CD4-positive, alpha-beta T cell (primary cell): ENCODE results near the gene SUCLG2. TPM values are rescaled to one million over a fixed set of nuclear protein-coding genes. Genes with fewer than 3 reads are reported as not detected.

Experiments used
- ATAC-seq: fragments of 200-7000 bp; cut with Tn5 transposase; one replicate; pipeline ENCODE4 v1.10.0; 2022; ENCODE audit warnings: mild to moderate bottlenecking; ENCODE audit not compliant: poor library complexity
- CTCF ChIA-PET: fragments of 350-600 bp; sonication (Branson Sonifier 250); formaldehyde crosslinking; loops from one replicate; lab custom pipeline; 2021; ENCODE audit warnings: antibody characterized with exemption, inconsistent platforms; lab: Charles Lee
- POLR2A ChIA-PET: fragments of 350-600 bp; sonication (Branson Sonifier 250); formaldehyde crosslinking; loops from one replicate; lab custom pipeline; 2021; ENCODE audit warnings: antibody characterized with exemption, inconsistent platforms; lab: Charles Lee
- DNase-seq, 14 experiments: peaks; one replicate each; pipeline ENCODE4 v3.0.0-alpha.2; 2013 to 2020; ENCODE audit warnings: mixed read lengths in 2 of 14
- H3K27ac ChIP-seq, 2 donors: one replicate each; pipeline versions ENCODE4 v1.5.1 to v1.7.0; 2013; ENCODE audit warnings: low read length in 2 of 2, low read depth in 1 of 2, mild to moderate bottlenecking in 1 of 2
- H3K27me3 ChIP-seq, 2 experiments: 1 replicate in 1 of 2; 2 replicates in 1 of 2; pipeline versions ENCODE4 v1.6.1 to v1.7.0; 2013; ENCODE audit warnings: low read length in 2 of 2, control low read depth in 1 of 2, mild to moderate bottlenecking in 1 of 2, moderate library complexity in 1 of 2; ENCODE audit not compliant: insufficient read depth in 2 of 2, control insufficient read depth in 1 of 2
- H3K36me3 ChIP-seq: one replicate; pipeline ENCODE4 v1.6.1; 2013; ENCODE audit warnings: low read length, control low read depth; ENCODE audit not compliant: insufficient read depth
- H3K4me1 ChIP-seq: one replicate; pipeline ENCODE4 v1.6.1; 2013; ENCODE audit warnings: low read length, control low read depth; ENCODE audit not compliant: insufficient read depth
- H3K4me3 ChIP-seq: one replicate; pipeline ENCODE4 v1.5.1; 2013; ENCODE audit warnings: mild to moderate bottlenecking, low read length, moderate library complexity
- H3K9me3 ChIP-seq, 2 experiments: 1 replicate in 1 of 2; 2 replicates in 1 of 2; pipeline versions ENCODE4 v1.6.1 to v1.7.0; 2013; ENCODE audit warnings: low read length in 2 of 2, mild to moderate bottlenecking in 2 of 2, control low read depth in 1 of 2, moderate library complexity in 1 of 2; ENCODE audit not compliant: control insufficient read depth in 1 of 2, insufficient read depth in 1 of 2
- H3K27ac Mint-ChIP-seq: one replicate; pipeline ENCODE4 v1.8.0; 2020; ENCODE audit warnings: mixed read lengths
- H3K27me3 Mint-ChIP-seq: one replicate; pipeline ENCODE4 v1.8.0; 2021; ENCODE audit warnings: mixed read lengths
- H3K36me3 Mint-ChIP-seq: one replicate; pipeline ENCODE4 v1.8.0; 2021; ENCODE audit warnings: low read depth, mixed read lengths
- H3K4me1 Mint-ChIP-seq: one replicate; pipeline ENCODE4 v1.8.0; 2021; ENCODE audit warnings: low read depth, mixed read lengths
- H3K4me3 Mint-ChIP-seq: one replicate; pipeline ENCODE4 v1.8.0; 2020; ENCODE audit warnings: mild to moderate bottlenecking, mixed read lengths
- H3K9me3 Mint-ChIP-seq: one replicate; pipeline ENCODE4 v1.8.0; 2020; ENCODE audit warnings: mixed read lengths
- intact Hi-C, 2 experiments: fragments of 100-400 bp; cut with DNase I in 1 of 2; cut with micrococcal nuclease in 1 of 2; formaldehyde crosslinking; loops; one replicate each; pipeline versions ENCODE4 v1.15.1 to v1.9.0; 2023 to 2025; cut with DNase I, micrococcal nuclease
- total RNA-seq, 174 experiments: library from RNA in 2 of 174; stranded (reverse) in 2 of 174; gene quantifications; one replicate each; pipeline ENCODE4 v1.2.3 and lab custom pipeline; 2021 to 2026
- TF ChIP-seq, protein P1 (sequence below): fragments of 200-600 bp; IDR thresholded peaks from one replicate; pipeline ENCODE4 v1.8.0; 2022; ENCODE audit warnings: antibody characterized with exemption, mild to moderate bottlenecking

The SUCLG2 gene
- total RNA-seq, 2 experiments from 2014 or later: 51.7 to 52.4 TPM

DNA sequence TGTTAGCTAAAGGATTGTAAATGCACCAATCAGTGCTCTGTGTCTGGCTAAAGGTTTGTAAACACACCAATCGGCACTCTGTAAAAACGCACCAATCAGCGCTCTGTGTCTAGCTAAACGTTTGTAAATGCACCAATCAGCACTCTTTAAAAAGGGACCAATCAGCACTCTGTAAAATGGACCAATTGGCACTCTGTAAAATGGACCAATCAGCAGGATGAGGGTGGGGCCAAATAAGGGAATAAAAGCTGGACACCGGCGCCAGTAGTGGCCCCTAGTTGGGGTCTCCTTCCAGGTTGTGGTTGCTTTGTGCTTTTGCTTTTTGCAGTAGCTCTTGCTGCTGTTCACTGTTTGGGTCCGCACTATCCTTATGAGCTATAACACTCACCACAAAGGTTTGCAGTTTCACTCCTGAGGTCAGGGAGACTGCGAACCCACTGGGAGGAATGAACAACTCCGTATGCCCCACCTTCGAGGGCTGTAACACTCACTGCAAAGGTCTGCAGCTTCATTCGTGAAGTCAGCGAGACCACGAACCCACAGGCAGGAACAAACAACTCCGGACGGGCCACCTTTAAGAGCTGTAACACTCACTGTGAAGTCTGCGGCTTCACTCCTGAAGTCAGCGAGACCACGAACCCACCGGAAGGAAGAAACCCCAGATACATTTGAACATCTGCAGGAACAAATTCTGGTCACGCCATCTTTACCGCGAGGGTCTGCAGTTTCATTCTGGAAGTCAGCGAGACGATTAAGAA lies 1.1 kb upstream of the SUCLG2 start:
- intact Hi-C loops: loop anchor here (5.0 to 10.0 kb wide), 5 partner anchors 82 to 1429 kb away; partner anchors contain the start of genes KBTBD8 (in 2 of the 2), ARL6IP5 (in 1 of the 2) and UBA3 (in 1 of the 2)
- Histone ChIP-seq H3K27ac (peak overlapping the region; percentile 56 to 77), H3K36me3 (no peaks in the 10 kb centered on the region), H3K4me1 (peaks cover 35% of the 10 kb centered on the region), H3K27me3 (no peaks in the 10 kb centered on the region), H3K4me3 (peak overlapping the region; percentile 76), H3K9me3 (no peaks in the 10 kb centered on the region)
- Mint-ChIP-seq H3K27ac (peak overlapping the region; percentile 97), H3K4me3 (peak overlapping the region; percentile 93), H3K9me3 (peaks cover 9% of the 10 kb centered on the region), H3K4me1 (peaks cover 83% of the 10 kb centered on the region), H3K27me3 (no peaks in the 10 kb centered on the region), H3K36me3 (peaks cover 24% of the 10 kb centered on the region)
- ATAC-seq (peak; percentile 56), DNase-seq (peak; percentile 48 to 92 (median 64))
- TF ChIP-seq, protein P1, sequence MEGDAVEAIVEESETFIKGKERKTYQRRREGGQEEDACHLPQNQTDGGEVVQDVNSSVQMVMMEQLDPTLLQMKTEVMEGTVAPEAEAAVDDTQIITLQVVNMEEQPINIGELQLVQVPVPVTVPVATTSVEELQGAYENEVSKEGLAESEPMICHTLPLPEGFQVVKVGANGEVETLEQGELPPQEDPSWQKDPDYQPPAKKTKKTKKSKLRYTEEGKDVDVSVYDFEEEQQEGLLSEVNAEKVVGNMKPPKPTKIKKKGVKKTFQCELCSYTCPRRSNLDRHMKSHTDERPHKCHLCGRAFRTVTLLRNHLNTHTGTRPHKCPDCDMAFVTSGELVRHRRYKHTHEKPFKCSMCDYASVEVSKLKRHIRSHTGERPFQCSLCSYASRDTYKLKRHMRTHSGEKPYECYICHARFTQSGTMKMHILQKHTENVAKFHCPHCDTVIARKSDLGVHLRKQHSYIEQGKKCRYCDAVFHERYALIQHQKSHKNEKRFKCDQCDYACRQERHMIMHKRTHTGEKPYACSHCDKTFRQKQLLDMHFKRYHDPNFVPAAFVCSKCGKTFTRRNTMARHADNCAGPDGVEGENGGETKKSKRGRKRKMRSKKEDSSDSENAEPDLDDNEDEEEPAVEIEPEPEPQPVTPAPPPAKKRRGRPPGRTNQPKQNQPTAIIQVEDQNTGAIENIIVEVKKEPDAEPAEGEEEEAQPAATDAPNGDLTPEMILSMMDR: no peak
- CTCF ChIA-PET: no interaction called here
- POLR2A ChIA-PET: interaction anchor here (0.7 to 5.7 kb wide), 23 partner anchors 9 to 658 kb away, joined by 3 to 68 read pairs (median 5); partner anchors contain the start of gene KBTBD8

DNA sequence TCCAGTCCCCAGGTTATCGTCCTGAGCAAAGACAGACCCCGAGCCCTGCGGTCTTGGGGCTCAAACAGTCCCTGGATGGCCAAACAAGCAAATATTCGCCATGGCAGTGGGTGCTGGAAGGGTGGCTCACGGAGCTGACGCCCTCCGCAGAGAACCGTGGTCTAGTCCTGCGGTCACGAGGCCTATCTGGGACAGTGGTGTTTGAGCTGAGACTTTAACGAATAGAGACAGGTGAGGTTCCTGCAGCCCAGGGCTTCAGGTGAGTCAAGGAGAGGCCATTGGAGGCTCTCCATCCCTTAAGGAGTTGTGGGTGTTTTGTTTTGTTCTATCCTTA lies 399 bp upstream of the SUCLG2 start:
- DNase-seq: peak in 3 of 14 experiments; percentile 4 to 55 (median 50)
- ChIA-PET POLR2A (interaction anchor here (0.7 to 5.7 kb wide), 19 partner anchors 8 to 657 kb away, joined by 3 to 68 read pairs (median 6); partner anchors contain the start of gene KBTBD8), CTCF (interaction anchor here (0.6 kb wide), 1 partner anchor 1179 kb away, joined by 3 read pairs; no protein-coding TSS in a partner anchor)
- TF ChIP-seq, protein P1: no peak
- Mint-ChIP-seq H3K27me3 (no peaks in the 10 kb centered on the region), H3K27ac (peak overlapping the region; percentile 97), H3K4me1 (peaks cover 85% of the 10 kb centered on the region), H3K4me3 (peak overlapping the region; percentile 93), H3K36me3 (peaks cover 24% of the 10 kb centered on the region), H3K9me3 (peaks cover 9% of the 10 kb centered on the region)
- Histone ChIP-seq H3K4me1 (peaks cover 42% of the 10 kb centered on the region), H3K9me3 (no peaks in the 10 kb centered on the region), H3K36me3 (no peaks in the 10 kb centered on the region), H3K27me3 (no peaks in the 10 kb centered on the region), H3K27ac (peak overlapping the region; percentile 56 to 77), H3K4me3 (peak overlapping the region; percentile 76)
- intact Hi-C loops: loop anchor here (5.0 to 10.0 kb wide), 7 partner anchors 48 to 1430 kb away; partner anchors contain the start of genes KBTBD8 (in 2 of the 2), ARL6IP5 (in 1 of the 2) and UBA3 (in 1 of the 2)
- ATAC-seq: peak; percentile 15

DNA sequence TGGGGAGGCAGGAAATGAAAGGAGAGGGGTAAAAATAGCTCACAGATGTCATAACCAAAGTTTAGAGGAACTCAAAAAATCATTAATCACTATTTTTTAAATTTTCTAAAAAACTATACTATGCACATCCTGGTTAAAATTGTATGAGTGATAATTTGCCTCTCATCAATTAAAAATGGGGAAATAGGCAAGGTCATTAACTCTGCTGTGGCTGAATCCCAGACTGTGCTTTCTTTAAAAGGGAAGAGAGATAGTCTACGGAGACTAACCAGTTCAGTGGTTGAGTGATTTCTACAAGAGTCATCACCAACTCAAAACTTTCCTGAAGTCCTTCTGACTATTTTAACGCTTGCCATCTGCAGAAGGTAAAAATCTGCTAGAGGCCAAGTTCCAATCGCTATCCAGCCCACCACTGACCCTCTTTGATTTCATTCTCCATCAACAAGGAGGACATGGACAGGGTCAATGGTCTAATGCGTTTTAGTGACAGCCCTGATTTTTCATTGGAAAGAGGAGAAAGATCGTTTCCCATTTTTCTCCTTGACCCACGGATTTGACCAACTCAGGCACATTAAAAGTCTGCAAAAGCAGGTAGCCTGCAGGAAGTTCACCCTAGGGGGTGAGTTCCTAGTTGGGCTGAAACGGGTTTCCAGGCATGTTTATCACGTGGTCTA lies 850 bp downstream of the SUCLG2 start:
- no peaks in the 10 kb centered on the region for H3K27me3 ChIP-seq
- intact Hi-C loops: loop anchor here (5.0 to 10.0 kb wide), 5 partner anchors 46 to 1431 kb away; partner anchors contain the start of genes ARL6IP5 (in 1 of the 2), KBTBD8 (in 1 of the 2) and UBA3 (in 1 of the 2)
- POLR2A ChIA-PET: interaction anchor here (0.6 to 5.7 kb wide), 7 partner anchors 9 to 84 kb away, joined by 3 to 68 read pairs (median 6); no protein-coding TSS in a partner anchor
- no peaks in the 10 kb centered on the region for H3K9me3 ChIP-seq
- ATAC-seq (peak; percentile 3), DNase-seq (peak in 1 of 14 experiments; percentile 6)
- peaks cover 85% of the 10 kb centered on the region for H3K4me1 Mint-ChIP-seq
- H3K4me3 Mint-ChIP-seq: peak overlapping the region; percentile 64
- peak overlapping the region; percentile 38 to 77 for H3K27ac ChIP-seq
- H3K9me3 Mint-ChIP-seq: peaks cover 9% of the 10 kb centered on the region
- TF ChIP-seq, protein P1: no peak
- CTCF ChIA-PET: no interaction called here
- H3K27ac Mint-ChIP-seq: peak overlapping the region; percentile 97
- peaks cover 28% of the 10 kb centered on the region for H3K36me3 Mint-ChIP-seq
- peak overlapping the region; percentile 76 for H3K4me3 ChIP-seq
- no peaks in the 10 kb centered on the region for H3K27me3 Mint-ChIP-seq
- peaks cover 44% of the 10 kb centered on the region for H3K4me1 ChIP-seq
- H3K36me3 ChIP-seq: peaks cover 2% of the 10 kb centered on the region
